HG02981 (cell line): ENCODE data around the gene SH2D3A.
"Not testable (repeated sequence)": the region's sequence is repeated elsewhere in the genome, so short reads cannot be mapped to it uniquely, and the experiment has no call there.

Source experiments
- ATAC-seq: cut with Tn5 transposase; IDR thresholded peaks from one replicate; pipeline ENCODE4 v1.9.1; 2021; ENCODE audit warnings: mild to moderate bottlenecking, moderate library complexity; ENCODE audit not compliant: unreplicated experiment

Gene SH2D3A

GRCh38 chr19:6767357-6768235 lies at the start of gene SH2D3A:
Gene SH2D3A, minus strand, starts transcription at chr19:6767435. Its CDS starts 3,687 bp downstream, at chr19:6763748.
- ATAC-seq: peak; percentile 61

DNA sequence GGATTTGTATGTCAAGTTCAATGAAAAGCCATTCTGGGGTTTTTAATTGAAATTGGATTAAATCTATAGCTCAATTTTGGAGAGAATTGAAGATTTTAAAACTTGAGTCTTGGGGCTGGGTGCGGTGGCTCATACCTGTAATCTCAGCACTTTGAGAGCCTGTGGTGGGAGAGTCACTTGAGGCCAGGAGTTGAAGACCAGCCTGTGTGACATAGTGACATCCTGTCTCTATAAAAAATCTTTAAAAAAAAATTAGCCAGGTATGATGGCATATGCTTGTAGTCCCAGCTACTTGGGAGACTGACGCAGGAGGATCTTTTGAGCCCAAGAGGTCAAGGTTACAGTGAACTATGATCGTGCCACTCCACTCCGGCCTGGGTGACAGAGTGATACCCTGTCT lies 46.4 kb upstream of the SH2D3A start:
- ATAC-seq: no peak

- ATAC-seq: no peak
These were observed 45.4 kb upstream of the SH2D3A start for GRCh38 chr19:6812612-6813011.

DNA sequence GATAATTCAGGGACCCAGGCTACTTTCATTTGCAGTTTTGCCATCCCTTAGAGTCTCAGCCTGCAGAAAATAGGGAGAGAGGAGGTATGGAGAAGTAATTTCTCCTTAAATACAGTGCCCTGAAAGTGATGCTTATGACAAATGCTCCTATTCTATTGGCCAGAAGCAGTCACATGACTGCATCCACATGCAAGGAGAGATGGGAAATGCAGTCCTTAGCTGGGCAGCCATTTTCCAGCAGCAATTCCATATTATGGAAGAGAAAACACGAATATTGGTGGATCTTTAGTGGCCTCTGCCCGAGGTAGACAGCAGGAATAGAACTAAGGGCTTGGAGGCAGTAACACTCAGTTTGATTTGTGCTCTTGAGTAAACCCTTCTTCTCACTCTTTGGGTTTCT lies 44.7 kb upstream of the SH2D3A start:
- no peak for ATAC-seq

DNA sequence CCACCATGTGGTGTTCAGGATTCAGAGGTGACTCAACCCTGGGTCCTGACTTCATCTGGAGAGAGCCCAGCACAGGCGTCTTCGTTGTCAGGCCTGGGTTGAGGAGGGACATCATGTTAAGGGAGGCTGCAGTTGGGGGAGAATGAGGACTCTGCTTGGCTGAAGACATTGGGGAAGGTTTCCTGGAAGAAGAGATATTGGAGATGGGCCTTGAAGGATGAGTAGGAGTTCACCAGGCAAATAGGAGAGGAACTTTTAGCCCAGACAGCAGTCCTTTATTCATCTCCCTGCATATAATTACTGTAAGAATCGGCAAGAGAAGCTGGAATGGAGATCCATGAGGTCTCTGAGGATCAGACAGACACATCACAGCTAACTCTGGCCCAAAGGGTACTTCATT lies 44.1 kb upstream of the SH2D3A start:
- no peak for ATAC-seq

DNA sequence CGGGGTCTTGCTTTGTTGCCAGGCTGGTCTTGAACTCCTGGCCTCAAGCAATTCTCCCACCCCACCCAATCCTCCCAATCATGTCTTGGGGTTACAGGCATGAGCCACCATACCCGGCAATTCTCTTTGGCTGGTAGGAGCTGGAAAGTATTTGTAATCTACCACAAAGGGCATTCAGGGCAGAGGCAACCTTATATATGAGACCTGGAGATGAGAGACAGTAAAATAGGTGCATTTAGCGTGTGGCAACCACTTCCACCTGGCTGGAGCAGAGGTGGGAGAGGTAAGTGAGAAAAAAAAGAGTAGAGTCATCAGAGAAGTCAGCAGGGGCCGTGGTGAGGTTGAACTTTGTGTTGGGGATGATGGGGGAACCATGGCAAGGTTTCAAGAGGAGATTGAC lies 42.0 kb upstream of the SH2D3A start:
- no peak for ATAC-seq

DNA sequence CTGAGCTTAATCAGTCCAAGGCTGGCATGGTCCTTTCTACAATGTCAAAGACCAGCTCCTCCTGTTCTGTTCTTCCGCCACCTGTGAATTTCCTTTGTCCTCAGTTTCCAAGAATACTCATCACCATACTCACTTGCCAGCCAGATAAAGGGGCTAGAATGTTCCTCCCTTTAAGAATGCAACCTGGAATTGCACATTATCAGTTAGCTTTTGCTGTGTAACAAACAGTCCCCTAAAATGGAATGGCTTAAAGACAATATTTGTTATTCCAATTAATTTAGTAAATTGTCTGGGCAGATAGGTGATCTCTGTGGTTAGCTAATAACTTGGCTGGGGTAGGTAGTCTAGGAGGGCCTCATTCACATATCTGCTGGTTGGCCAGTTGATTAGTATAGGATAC lies 41.3 kb upstream of the SH2D3A start:
- no peak for ATAC-seq

GRCh38 chr19:6807291-6807690 lies 40.1 kb upstream of the SH2D3A start:
- ATAC-seq: no peak

DNA sequence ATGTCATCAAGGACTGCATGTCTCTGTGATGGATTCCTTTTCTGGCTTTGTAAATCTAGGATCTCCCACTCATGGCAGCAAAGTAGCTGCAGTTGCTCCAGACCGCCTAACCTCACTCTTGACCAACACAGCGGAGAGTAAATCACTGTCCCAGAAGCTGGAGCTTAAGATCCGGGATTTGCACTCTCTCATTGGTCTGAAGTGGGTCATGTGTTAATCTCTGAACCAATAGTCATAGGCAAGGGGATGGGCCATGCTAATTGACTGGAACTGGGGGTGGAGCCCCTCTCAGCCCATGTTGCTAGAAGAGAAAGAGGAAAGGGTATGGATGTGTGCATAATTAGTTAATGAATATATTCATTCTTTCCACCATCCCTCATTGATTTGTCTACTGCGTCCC lies 39.3 kb upstream of the SH2D3A start:
- no peak for ATAC-seq

- ATAC-seq: peak; percentile 38
These were observed 35.8 kb upstream of the SH2D3A start for GRCh38 chr19:6803036-6803404.

DNA sequence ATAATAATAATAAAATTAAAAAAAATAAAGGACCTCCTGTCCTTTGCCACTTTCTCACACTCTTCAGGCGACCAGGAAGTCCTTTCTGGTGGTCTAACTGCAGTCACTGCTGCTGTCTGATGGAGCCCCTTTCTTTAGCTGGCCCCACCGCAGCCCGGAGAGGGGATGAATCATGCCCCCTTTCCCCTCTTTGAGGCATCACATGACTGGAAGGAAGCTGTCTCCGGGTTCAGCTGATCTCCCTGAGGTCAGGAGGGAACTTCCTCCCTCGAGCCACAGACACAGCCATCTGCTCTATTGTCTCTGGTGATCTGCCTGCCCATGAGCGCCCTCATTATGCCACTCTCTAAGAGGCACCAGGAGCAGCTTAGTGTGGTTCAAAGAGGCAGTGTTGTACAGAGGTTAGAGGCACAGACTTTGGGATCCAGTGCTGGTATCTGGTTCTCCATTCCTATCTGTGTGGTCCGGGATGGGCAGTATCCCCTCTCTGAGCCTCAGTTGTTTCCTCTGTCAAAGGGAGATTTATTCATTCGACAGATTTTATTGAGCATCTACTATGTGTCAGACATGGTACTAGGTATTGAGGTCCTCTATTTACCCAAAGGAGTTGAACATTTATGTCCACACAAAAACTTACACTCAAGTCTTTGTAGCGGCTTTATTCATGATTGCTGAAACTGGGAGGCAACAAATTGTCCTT lies 35.3 kb upstream of the SH2D3A start:
- peak; percentile 59 for ATAC-seq

- ATAC-seq: no peak
These were observed 34.4 kb upstream of the SH2D3A start for GRCh38 chr19:6801485-6802086.

DNA sequence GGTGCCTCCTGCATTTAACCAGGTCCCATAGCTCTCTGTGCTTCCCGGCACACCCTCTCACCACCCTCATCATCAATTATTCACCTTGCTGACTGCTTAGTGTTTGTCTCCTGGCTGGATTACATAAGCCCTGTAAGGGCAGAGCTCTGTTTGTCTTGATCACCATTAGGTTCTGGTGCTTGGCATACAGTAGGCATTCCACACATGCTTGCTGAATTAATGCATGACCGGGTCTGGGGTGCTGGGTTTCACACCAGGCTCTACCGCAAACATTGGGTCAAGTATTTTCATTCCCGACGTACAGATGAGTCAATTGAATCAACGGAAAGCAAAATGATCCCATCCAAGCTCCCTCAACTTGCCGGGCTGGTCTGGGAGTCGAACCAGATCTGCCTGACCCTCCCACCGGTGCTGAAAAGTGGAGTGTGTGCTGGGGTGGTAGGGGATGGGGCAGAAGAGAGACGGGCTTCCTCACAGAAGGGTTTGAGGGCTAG lies 33.8 kb upstream of the SH2D3A start:
- ATAC-seq: no peak

- ATAC-seq: not testable (repeated sequence)
These were observed 33.0 kb upstream of the SH2D3A start for GRCh38 chr19:6800160-6800790.

DNA sequence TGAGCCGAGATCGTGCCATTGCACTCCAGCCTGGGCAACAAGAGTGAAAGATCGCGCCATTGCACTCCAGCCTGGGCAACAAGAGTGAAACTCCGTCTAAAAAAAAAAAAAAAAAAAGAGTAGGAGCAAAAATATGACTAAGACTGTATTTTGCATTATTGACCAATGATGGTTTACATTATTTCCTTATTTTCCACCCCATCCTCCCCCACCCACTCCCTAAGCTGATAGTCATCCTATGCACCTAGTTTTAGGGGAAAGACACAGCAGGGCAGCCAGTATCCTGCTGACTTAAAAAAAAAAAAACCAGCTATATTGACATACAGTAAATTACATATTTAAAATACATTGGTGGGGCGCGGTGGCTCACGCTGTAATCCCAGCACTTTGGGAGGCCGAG lies 30.4 kb upstream of the SH2D3A start:
- ATAC-seq: no peak

- no peak for ATAC-seq
These were observed 29.0 kb upstream of the SH2D3A start for GRCh38 chr19:6796278-6796677.

DNA sequence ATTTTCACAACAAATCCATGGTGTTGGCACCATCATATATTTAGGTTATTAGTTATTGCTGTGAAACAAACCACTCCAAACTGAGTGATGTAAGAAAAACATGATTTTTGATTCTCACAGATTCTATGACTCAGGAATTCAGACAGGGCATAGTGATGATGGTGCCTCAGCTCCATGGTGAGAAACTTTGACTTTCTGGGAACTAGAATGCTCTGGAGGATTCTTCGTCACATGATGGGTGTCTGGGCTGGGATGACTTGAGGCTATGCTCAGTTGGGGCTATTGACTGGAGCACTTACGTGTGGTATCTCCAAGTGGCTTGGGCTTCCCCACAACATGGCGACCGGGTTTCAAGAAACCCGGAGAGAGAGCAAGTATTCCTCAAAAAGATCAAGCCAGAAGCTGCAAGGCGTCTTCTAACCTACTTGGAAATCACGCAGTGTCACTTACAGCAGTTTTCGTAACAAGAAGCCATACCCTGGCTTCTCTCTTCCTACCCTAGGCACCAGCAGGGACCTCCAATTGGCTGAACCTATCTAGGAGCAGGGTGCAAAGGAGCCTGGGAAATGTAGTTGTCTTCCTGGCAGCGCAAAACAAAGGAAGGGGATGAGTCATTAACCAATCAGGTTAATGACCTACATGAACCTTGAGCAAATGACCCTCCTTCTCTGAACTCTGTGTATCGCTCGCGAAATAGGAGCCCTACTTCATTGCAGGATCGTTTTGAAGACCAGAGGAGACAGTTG lies 27.6 kb upstream of the SH2D3A start:
- no peak for ATAC-seq

DNA sequence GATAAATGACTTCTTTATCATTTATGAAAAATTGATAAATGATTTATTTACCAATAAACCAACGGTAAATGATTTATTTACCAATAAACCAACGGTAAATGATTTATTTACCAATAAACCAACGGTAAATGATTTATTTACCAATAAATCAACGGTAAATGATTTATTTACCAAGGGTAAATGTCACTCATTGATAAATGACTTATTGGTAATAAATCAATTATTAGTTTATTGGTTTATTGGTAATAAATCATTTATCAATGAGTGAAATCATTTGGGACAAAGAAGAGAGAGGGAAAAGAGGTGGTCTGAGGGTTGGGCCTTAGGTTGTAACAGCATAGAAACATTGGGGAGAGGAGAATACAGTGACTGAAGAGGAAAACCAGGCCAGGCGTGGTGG lies 26.7 kb upstream of the SH2D3A start:
- no peak for ATAC-seq

- no peak for ATAC-seq
These were observed 26.2 kb upstream of the SH2D3A start for GRCh38 chr19:6793411-6793810.

DNA sequence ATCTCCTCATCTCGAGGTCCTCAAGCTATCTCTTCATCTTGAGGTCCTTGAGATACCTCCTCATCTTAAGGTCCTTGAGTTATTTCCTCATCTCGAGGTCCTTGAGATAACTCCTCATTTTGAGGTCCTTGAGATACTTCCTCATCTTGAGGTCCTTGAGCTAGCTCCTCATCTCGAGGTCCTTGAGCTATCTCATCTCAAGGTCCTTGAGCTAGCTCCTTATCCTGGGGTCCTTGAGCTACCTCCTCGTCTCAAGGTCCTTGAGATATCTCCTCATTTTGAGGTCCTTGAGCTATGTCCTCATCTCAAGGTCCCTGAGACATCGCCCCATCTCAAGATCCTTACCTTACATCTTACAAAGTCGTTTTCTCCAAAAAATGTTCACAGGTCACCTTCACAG lies 24.0 kb upstream of the SH2D3A start:
- no peak for ATAC-seq
